Thyroid gland (tissue), 4 donors: Measurements from ENCODE around the gene UPF3A. TPM values are rescaled to one million over a fixed set of nuclear protein-coding genes. Genes with fewer than 3 reads are reported as not detected.

Experiments
- DNase-seq, 2 donors: peaks; one replicate each; pipeline ENCODE4 v3.0.0-alpha.2; 2019
- H3K27ac ChIP-seq, 3 donors: fragments of 200-600 bp; sonication (generic); 1 replicate in 2 of 3; 2 replicates in 1 of 3; pipeline ENCODE4 v1.5.1; 2016 to 2019; ENCODE audit warnings: mild to moderate bottlenecking in 1 of 3, moderate library complexity in 1 of 3
- H3K27me3 ChIP-seq: fragments of 200-600 bp; sonication (generic); one replicate; pipeline ENCODE4 v1.5.1; 2019
- H3K36me3 ChIP-seq, 2 donors: fragments of 200-600 bp; sonication (generic); one replicate each; pipeline ENCODE4 v1.5.1; 2016 to 2019
- H3K4me1 ChIP-seq, 2 donors: fragments of 200-600 bp; sonication (generic); one replicate each; pipeline ENCODE4 v1.5.1; 2017 to 2019
- H3K4me3 ChIP-seq, 3 donors: fragments of 200-600 bp; sonication (generic); replicated peaks in 1 of 3; 1 replicate in 2 of 3; 2 replicates in 1 of 3; pipeline ENCODE4 v1.5.1; 2016; ENCODE audit warnings: mild to moderate bottlenecking in 1 of 3
- H3K9me3 ChIP-seq: fragments of 200-600 bp; sonication (generic); one replicate; pipeline ENCODE4 v1.5.1; 2017
- POLR2A ChIP-seq, 2 donors: fragments of 450-650 bp; IDR thresholded peaks; one replicate each; pipeline ENCODE4 v1.6.1; 2017; ENCODE audit warnings: antibody characterized with exemption in 2 of 2, mild to moderate bottlenecking in 2 of 2, moderate library complexity in 1 of 2
- WGBS, 2 donors: methylation state at CpG; one replicate each; pipeline ENCODE4 v1.1.5; 2017; 5-methylcytosine and 5-hydroxymethylcytosine counted together
- intact Hi-C: fragments of 100-400 bp; cut with DNase I; formaldehyde crosslinking; loops from one replicate; pipeline ENCODE4 v1.15.1; 2023
- total RNA-seq, 4 donors: library from RNA; depleted of rRNA; stranded (reverse); fragments of >200 nt; gene quantifications; one replicate each; pipeline ENCODE4 v1.2.3, GENCODE V29; 2016
- TF ChIP-seq, protein P1 (sequence below), 6 experiments: fragments of 200-600 bp in 3 of 6; fragments of 450-650 bp in 3 of 6; sonication (generic) in 3 of 6; IDR thresholded peaks; one replicate each; pipeline ENCODE4 v1.5.1; 2016 to 2019; ENCODE audit warnings: antibody characterized with exemption in 6 of 6, mild to moderate bottlenecking in 2 of 6, inconsistent platforms in 1 of 6, moderate library complexity in 1 of 6

UPF3A gene
- total RNA-seq, 4 donors from 2014 or later = 58.8 to 81.9 (median 70.1) TPM

DNA sequence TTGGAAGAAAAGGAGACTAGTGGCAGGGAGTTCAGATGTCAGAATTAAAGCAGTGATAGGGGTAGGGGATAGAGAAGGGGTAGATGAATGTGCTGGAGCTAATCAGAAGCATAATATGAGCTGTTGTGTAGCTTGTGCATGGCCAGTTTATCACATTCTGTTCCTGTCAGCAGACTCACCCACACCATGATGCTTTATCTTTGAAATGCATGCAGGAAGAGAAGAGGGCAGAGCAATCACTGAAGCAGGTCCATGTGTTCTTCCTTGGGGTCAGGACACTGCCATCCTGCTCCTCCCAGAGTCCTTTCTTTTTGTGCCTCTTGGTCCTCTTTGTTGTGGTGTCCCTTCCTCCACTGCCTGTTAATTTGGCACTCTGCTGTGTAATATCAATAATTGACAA lies 38.7 kb downstream of the UPF3A start:
- H3K27ac ChIP-seq = no peak overlapping the region
- H3K4me3 ChIP-seq = no peak overlapping the region
- H3K9me3 ChIP-seq = no peaks in the 10 kb centered on the region
- intact Hi-C loops = no loop called here
- H3K36me3 ChIP-seq = peaks cover 25 to 30% of the 10 kb centered on the region in 2 donors
- no peak for DNase-seq
- no peaks in the 10 kb centered on the region for H3K27me3 ChIP-seq
- TF ChIP-seq, protein P1, sequence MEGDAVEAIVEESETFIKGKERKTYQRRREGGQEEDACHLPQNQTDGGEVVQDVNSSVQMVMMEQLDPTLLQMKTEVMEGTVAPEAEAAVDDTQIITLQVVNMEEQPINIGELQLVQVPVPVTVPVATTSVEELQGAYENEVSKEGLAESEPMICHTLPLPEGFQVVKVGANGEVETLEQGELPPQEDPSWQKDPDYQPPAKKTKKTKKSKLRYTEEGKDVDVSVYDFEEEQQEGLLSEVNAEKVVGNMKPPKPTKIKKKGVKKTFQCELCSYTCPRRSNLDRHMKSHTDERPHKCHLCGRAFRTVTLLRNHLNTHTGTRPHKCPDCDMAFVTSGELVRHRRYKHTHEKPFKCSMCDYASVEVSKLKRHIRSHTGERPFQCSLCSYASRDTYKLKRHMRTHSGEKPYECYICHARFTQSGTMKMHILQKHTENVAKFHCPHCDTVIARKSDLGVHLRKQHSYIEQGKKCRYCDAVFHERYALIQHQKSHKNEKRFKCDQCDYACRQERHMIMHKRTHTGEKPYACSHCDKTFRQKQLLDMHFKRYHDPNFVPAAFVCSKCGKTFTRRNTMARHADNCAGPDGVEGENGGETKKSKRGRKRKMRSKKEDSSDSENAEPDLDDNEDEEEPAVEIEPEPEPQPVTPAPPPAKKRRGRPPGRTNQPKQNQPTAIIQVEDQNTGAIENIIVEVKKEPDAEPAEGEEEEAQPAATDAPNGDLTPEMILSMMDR (IDR thresholded peaks at IDR 0.05) = no peak
- H3K4me1 ChIP-seq = peaks cover 5 to 14% of the 10 kb centered on the region in 2 donors

DNA sequence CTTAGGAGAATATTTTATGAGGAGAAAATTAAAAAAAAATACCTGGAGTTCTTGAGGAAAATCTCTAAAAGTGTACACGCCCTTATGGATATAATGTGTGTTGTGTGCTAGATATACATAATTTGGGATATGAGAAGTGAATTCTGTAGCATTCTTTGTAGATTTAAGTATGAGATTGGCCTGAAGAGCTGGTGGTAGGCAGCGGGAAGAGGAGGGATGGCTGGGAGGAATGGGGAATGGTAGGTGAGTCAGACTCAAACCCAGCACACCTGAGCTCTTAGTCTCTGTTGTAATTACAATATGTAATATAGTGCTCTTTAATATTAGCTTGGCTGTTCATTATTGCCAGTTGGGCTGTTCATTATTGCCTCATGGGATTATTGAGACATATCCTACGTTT lies 39.9 kb downstream of the UPF3A start:
- peaks cover 25 to 30% of the 10 kb centered on the region in 2 donors for H3K36me3 ChIP-seq
- DNase-seq = no peak
- intact Hi-C loops = no loop called here
- no peak overlapping the region for H3K27ac ChIP-seq
- no peak overlapping the region for H3K4me3 ChIP-seq
- 89 to 96% methylated on average over 3 of the region's 3 CpGs for WGBS, 2 donors
- peaks cover 0 to 3% of the 10 kb centered on the region in 2 donors for H3K4me1 ChIP-seq
- no peaks in the 10 kb centered on the region for H3K9me3 ChIP-seq
- TF ChIP-seq POLR2A (IDR thresholded peaks at IDR 0.05) = no peak
- TF ChIP-seq, protein P1 (IDR thresholded peaks at IDR 0.05) = no peak
- no peaks in the 10 kb centered on the region for H3K27me3 ChIP-seq

DNA sequence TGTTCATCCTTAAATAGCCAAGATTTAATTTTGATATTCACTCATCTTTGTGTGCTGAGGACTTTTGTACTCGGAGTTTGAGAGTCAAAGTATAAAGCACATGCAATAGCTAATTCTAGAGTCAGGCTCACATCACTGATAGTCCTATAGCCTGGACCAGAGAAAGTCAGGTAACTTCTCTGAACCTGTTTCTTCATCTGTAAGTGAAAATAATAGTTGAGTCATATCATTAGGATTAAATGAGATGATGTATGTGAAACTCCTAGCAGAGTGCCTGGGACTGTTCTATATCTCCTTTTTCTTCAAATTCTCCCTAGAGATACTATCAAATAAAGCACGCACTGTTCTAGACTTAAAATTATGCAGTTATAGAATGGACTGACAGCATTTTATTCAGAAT lies 41.9 kb downstream of the UPF3A start:
- WGBS, 2 donors = 98 to 99% methylated on average over 2 of the region's 2 CpGs
- no peak for DNase-seq
- H3K36me3 ChIP-seq = peaks cover 25 to 30% of the 10 kb centered on the region in 2 donors
- H3K27me3 ChIP-seq = no peaks in the 10 kb centered on the region
- H3K4me1 ChIP-seq = no peaks in the 10 kb centered on the region
- H3K4me3 ChIP-seq = no peak overlapping the region
- TF ChIP-seq, protein P1 (IDR thresholded peaks at IDR 0.05) = no peak
- TF ChIP-seq POLR2A (IDR thresholded peaks at IDR 0.05) = no peak
- H3K27ac ChIP-seq = no peak overlapping the region
- no peaks in the 10 kb centered on the region for H3K9me3 ChIP-seq
- intact Hi-C loops = no loop called here

DNA sequence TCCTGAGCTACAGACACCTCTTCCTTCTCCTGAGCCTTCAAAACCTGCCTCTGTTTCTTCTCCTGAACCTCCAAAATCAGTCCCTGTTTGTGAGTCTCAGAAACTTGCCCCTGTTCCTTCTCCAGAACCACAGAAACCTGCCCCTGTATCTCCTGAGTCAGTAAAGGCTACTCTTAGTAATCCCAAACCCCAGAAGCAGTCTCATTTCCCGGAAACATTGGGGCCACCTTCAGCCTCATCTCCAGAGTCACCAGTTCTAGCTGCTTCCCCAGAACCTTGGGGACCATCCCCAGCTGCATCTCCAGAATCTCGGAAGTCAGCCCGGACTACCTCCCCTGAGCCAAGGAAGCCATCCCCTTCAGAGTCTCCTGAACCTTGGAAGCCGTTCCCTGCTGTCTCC lies 42.9 kb downstream of the UPF3A start:
- Histone ChIP-seq H3K27me3 (no peaks in the 10 kb centered on the region), H3K4me1 (no peaks in the 10 kb centered on the region), H3K9me3 (no peaks in the 10 kb centered on the region), H3K36me3 (peaks cover 25 to 33% of the 10 kb centered on the region in 2 donors), H3K27ac (no peak overlapping the region), H3K4me3 (no peak overlapping the region)
- no peak for DNase-seq
- 93 to 98% methylated on average over 3 to 4 of the region's 4 CpGs for WGBS, 2 donors
- TF ChIP-seq, protein P1 (IDR thresholded peaks at IDR 0.05) = no peak
- TF ChIP-seq POLR2A (IDR thresholded peaks at IDR 0.05) = no peak
- intact Hi-C loops = no loop called here

DNA sequence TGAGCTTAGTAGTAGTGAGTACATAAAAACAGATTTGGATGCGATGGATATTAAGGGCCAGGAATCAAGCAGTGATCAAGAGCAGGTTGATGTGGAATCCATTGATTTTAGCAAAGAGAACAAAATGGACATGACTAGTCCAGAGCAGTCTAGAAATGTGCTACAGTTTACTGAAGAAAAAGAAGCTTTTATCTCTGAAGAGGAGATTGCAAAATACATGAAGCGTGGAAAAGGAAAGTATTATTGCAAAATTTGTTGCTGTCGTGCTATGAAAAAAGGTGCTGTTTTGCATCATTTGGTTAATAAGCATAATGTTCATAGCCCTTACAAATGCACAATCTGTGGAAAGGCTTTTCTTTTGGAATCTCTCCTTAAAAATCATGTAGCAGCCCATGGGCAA lies 44.3 kb downstream of the UPF3A start:
- no peak for DNase-seq
- no peaks in the 10 kb centered on the region for H3K27me3 ChIP-seq
- peaks cover 25 to 33% of the 10 kb centered on the region in 2 donors for H3K36me3 ChIP-seq
- no peak for TF ChIP-seq POLR2A (IDR thresholded peaks at IDR 0.05)
- no peak overlapping the region for H3K4me3 ChIP-seq
- H3K9me3 ChIP-seq = no peaks in the 10 kb centered on the region
- intact Hi-C loops = no loop called here
- H3K27ac ChIP-seq = no peak overlapping the region
- no peaks in the 10 kb centered on the region for H3K4me1 ChIP-seq
- 92 to 95% methylated on average over 3 of the region's 3 CpGs for WGBS, 2 donors

DNA sequence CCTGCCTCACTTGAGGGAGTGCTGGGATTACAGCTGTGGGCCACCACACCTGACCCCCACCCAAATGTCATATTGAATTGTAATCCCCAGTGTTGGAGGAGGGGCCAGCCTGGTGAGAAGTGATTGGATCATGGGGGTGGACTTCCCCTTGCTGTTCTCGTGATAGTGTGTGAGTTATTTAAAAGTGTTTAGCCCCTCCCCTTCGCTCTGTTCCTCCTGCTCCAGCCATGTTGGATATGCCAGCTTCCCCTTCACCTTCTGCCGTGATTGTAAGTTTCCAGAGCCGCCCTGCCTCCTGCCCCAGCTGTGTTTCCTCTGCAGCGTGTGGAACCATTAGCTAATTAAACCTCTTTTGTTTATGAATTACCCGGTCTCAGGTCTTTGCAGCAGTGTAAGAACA lies 46.6 kb downstream of the UPF3A start:
- Histone ChIP-seq H3K27me3 (no peaks in the 10 kb centered on the region), H3K9me3 (no peaks in the 10 kb centered on the region), H3K36me3 (peaks cover 20 to 23% of the 10 kb centered on the region in 2 donors), H3K27ac (no peak overlapping the region), H3K4me3 (no peak overlapping the region), H3K4me1 (no peaks in the 10 kb centered on the region)
- intact Hi-C loops = no loop called here
- DNase-seq = no peak
- WGBS, 2 donors = 83 to 92% methylated on average over 6 of the region's 6 CpGs
- TF ChIP-seq, protein P1 (IDR thresholded peaks at IDR 0.05) = no peak
- no peak for TF ChIP-seq POLR2A (IDR thresholded peaks at IDR 0.05)
